ENCODE measurements around the gene WDR36.

- TF ChIP-seq CTCF (IDR thresholded peaks at IDR 0.05) (no peak), ZFX (IDR thresholded peaks at IDR 0.05; ENCODE audit: borderline replicate concordance) (no peak)
These were observed 21.5 kb downstream of the WDR36 start for GRCh38 chr5:111113678-111114077.
